CD14-positive monocyte (primary cell): ENCODE measurements around the gene HSPA12B. TPM values are rescaled to one million over a fixed set of nuclear protein-coding genes. Genes with fewer than 3 reads are reported as not detected.

Experiments used
- DNase-seq, 3 donors: peaks; one replicate each; pipeline ENCODE4 v3.0.0-alpha.2; 2011 to 2022
- H2AFZ ChIP-seq: 2 replicates; pipeline ENCODE4 v1.6.0; 2012; ENCODE audit warnings: mild to moderate bottlenecking, low read depth, low read length, inconsistent platforms; ENCODE audit not compliant: insufficient read depth, poor library complexity, severe bottlenecking
- H3K27ac ChIP-seq, 2 donors: 1 replicate in 1 of 2; 2 replicates in 1 of 2; pipeline ENCODE4 v1.5.1; 2012 to 2013; ENCODE audit warnings: low read length in 2 of 2, control low read depth in 1 of 2, inconsistent platforms in 1 of 2, low read depth in 1 of 2, mild to moderate bottlenecking in 1 of 2
- H3K27me3 ChIP-seq, 2 donors: one replicate each; pipeline versions ENCODE4 v1.6.0 to v1.6.1; 2011 to 2013; ENCODE audit warnings: low read length in 2 of 2; ENCODE audit not compliant: control insufficient read depth in 2 of 2, insufficient read depth in 2 of 2
- H3K36me3 ChIP-seq, 2 donors: replicated peaks in 1 of 2; 1 replicate in 1 of 2; 2 replicates in 1 of 2; pipeline versions ENCODE4 v1.5.1 to v1.6.1; 2012 to 2013; ENCODE audit warnings: low read length in 2 of 2, control low read depth in 1 of 2, inconsistent platforms in 1 of 2, mild to moderate bottlenecking in 1 of 2; ENCODE audit not compliant: insufficient read depth in 2 of 2, control insufficient read depth in 1 of 2
- H3K4me1 ChIP-seq, 2 donors: 1 replicate in 1 of 2; 2 replicates in 1 of 2; pipeline versions ENCODE4 v1.5.1 to v1.6.1; 2012 to 2013; ENCODE audit warnings: low read length in 2 of 2, control low read depth in 1 of 2, inconsistent platforms in 1 of 2, mild to moderate bottlenecking in 1 of 2, moderate library complexity in 1 of 2; ENCODE audit not compliant: insufficient read depth in 2 of 2, control insufficient read depth in 1 of 2
- H3K4me2 ChIP-seq: replicated peaks from 2 replicates; pipeline ENCODE3; 2012; ENCODE audit warnings: low read length, moderate library complexity, mild to moderate bottlenecking; ENCODE audit not compliant: poor library complexity, severe bottlenecking; ENCODE audit errors: extremely low read depth
- H3K4me3 ChIP-seq, 3 experiments: fragments of 200-600 bp in 1 of 3; sonication (generic) in 1 of 3; replicated peaks in 1 of 3; 1 replicate in 2 of 3; 2 replicates in 1 of 3; pipeline ENCODE4 v1.5.1; 2011 to 2013; ENCODE audit warnings: low read length in 3 of 3, mild to moderate bottlenecking in 3 of 3, control low read depth in 2 of 3, low read depth in 2 of 3, inconsistent platforms in 1 of 3, moderate library complexity in 1 of 3
- H3K79me2 ChIP-seq: 2 replicates; pipeline ENCODE4 v1.6.0; 2012; ENCODE audit warnings: mild to moderate bottlenecking, control low read depth, inconsistent platforms, low read length, moderate library complexity; ENCODE audit not compliant: insufficient read depth
- H3K9ac ChIP-seq: 2 replicates; pipeline ENCODE4 v1.6.0; 2017; ENCODE audit warnings: low read length, mild to moderate bottlenecking; ENCODE audit not compliant: insufficient read depth, poor library complexity, severe bottlenecking
- H3K9me3 ChIP-seq, 2 donors: replicated peaks in 1 of 2; 1 replicate in 1 of 2; 2 replicates in 1 of 2; pipeline versions ENCODE4 v1.5.1 to v1.6.1; 2012 to 2013; ENCODE audit warnings: low read length in 2 of 2, control low read depth in 1 of 2; ENCODE audit not compliant: control insufficient read depth in 1 of 2, insufficient read depth in 1 of 2
- H4K20me1 ChIP-seq: 2 replicates; pipeline ENCODE4 v1.6.0; 2012; ENCODE audit warnings: mild to moderate bottlenecking, low read length, control low read depth, moderate library complexity; ENCODE audit not compliant: insufficient read depth
- H3K27ac Mint-ChIP-seq, 7 donors: one replicate each; pipeline ENCODE4 v1.8.0; 2020; ENCODE audit warnings: mild to moderate bottlenecking in 7 of 7, mixed read lengths in 7 of 7, moderate library complexity in 6 of 7, inconsistent platforms in 2 of 7
- H3K27me3 Mint-ChIP-seq, 3 donors: one replicate each; pipeline ENCODE4 v1.8.0; 2021 to 2022; ENCODE audit warnings: low read depth in 3 of 3, mild to moderate bottlenecking in 3 of 3, mixed read lengths in 3 of 3, moderate library complexity in 3 of 3, inconsistent platforms in 1 of 3
- H3K36me3 Mint-ChIP-seq, 2 donors: one replicate each; pipeline ENCODE4 v1.8.0; 2020; ENCODE audit warnings: mixed read lengths in 2 of 2, inconsistent platforms in 1 of 2, mild to moderate bottlenecking in 1 of 2
- H3K4me1 Mint-ChIP-seq: one replicate; pipeline ENCODE4 v1.8.0; 2020; ENCODE audit warnings: mild to moderate bottlenecking, mixed read lengths
- H3K4me3 Mint-ChIP-seq, 2 donors: one replicate each; pipeline ENCODE4 v1.8.0; 2020; ENCODE audit warnings: mild to moderate bottlenecking in 2 of 2, mixed read lengths in 2 of 2, moderate library complexity in 1 of 2
- H3K9me3 Mint-ChIP-seq, 7 donors: one replicate each; pipeline ENCODE4 v1.8.0; 2020 to 2022; ENCODE audit warnings: mixed read lengths in 7 of 7, mild to moderate bottlenecking in 6 of 7, moderate library complexity in 6 of 7, inconsistent platforms in 2 of 7
- WGBS: methylation state at CpG from one replicate; pipeline ENCODE4 v1.1.5; 2013; ENCODE audit warnings: missing lambda C conversion rate; ENCODE audit not compliant: insufficient coverage; 5-methylcytosine and 5-hydroxymethylcytosine counted together
- intact Hi-C, 2 donors: fragments of 100-400 bp; cut with micrococcal nuclease; formaldehyde crosslinking; loops; one replicate each; pipeline versions ENCODE4 v1.15.0 to v1.15.1; 2023
- polyA plus RNA-seq, 3 donors: library from polyadenylated mRNA; depleted of rRNA in 1 of 3; unstranded in 2 of 3; stranded (reverse) in 1 of 3; fragments of 300-500 nt in 2 of 3; fragments of >200 nt in 1 of 3; fragmentation: Illumina TruSeq in 2 of 3; gene quantifications; 1 replicate in 2 of 3; 2 replicates in 1 of 3; pipeline ENCODE4 v1.2.3, GENCODE V29; 2012 to 2021
- TF ChIP-seq, protein P1 (sequence below): fragments of 200-600 bp; IDR thresholded peaks from one replicate; pipeline ENCODE4 v1.8.0; 2022; ENCODE audit warnings: antibody characterized with exemption, mild to moderate bottlenecking

Gene HSPA12B
- polyA plus RNA-seq, 3 donors = not detected

DNA sequence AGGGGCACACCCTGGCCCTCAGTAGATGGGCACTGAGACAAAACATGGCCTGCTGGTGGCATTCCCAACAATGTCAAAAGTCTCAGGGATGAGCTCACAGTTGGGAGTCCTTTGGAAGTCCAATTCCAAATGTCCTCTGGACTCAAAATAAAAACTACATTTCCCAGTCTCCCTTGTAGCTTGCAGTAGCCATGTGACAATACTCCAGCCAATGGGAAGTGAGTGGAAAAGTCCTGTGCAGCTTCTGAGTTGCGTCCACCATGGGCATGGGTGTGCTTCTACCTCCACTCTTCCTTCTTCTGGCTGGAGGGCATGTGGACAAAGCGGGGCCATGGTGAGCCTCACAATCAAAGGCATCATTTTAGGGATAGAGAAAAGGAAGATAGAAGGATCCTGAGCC is 44.8 kb upstream of the HSPA12B start:
- H3K4me2 ChIP-seq = no peak overlapping the region
- no peaks in the 10 kb centered on the region for H3K36me3 Mint-ChIP-seq
- peaks cover 24 to 39% (median 26%) of the 10 kb centered on the region in 3 donors for H3K27me3 Mint-ChIP-seq
- H3K4me3 Mint-ChIP-seq = no peak overlapping the region
- H3K4me1 ChIP-seq = no peaks in the 10 kb centered on the region
- WGBS = no CpG with 5 or more reads among the region's 2 CpGs
- no peak overlapping the region for H3K4me3 ChIP-seq
- H3K27ac ChIP-seq = no peak overlapping the region
- H3K79me2 ChIP-seq = no peaks in the 10 kb centered on the region
- no peak for DNase-seq
- H4K20me1 ChIP-seq = no peaks in the 10 kb centered on the region
- H3K9me3 ChIP-seq = no peaks in the 10 kb centered on the region
- H3K9ac ChIP-seq = no peak overlapping the region
- H3K36me3 ChIP-seq = no peaks in the 10 kb centered on the region
- intact Hi-C loops = no loop called here
- H3K4me1 Mint-ChIP-seq = peaks cover 4% of the 10 kb centered on the region
- peaks cover 2 to 27% of the 10 kb centered on the region in 2 donors for H3K27me3 ChIP-seq
- TF ChIP-seq, protein P1, sequence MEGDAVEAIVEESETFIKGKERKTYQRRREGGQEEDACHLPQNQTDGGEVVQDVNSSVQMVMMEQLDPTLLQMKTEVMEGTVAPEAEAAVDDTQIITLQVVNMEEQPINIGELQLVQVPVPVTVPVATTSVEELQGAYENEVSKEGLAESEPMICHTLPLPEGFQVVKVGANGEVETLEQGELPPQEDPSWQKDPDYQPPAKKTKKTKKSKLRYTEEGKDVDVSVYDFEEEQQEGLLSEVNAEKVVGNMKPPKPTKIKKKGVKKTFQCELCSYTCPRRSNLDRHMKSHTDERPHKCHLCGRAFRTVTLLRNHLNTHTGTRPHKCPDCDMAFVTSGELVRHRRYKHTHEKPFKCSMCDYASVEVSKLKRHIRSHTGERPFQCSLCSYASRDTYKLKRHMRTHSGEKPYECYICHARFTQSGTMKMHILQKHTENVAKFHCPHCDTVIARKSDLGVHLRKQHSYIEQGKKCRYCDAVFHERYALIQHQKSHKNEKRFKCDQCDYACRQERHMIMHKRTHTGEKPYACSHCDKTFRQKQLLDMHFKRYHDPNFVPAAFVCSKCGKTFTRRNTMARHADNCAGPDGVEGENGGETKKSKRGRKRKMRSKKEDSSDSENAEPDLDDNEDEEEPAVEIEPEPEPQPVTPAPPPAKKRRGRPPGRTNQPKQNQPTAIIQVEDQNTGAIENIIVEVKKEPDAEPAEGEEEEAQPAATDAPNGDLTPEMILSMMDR = no peak
- H3K27ac Mint-ChIP-seq = no peak overlapping the region
- H2AFZ ChIP-seq = no peak overlapping the region
- H3K9me3 Mint-ChIP-seq = peaks cover 0 to 6% (median 2%) of the 10 kb centered on the region in 7 donors

DNA sequence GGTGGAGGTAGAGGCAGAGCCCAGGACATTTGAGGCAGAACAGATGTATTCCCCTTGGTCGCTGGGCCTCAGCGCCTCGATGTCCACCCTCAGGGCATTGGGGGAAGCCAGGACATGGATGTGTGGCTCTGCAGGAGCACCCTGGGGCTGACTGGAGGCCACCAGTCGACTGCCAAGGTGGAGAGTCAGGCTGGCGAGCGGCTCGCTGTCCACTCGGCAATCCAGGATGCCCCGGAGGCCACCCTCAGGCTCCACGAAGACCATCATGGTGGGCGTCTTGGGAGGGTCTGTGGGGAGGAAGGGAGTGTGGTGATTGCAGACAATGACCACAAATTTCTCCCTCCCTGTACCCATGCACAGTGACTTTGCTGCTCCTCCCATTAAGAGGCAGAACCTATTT is 42.5 kb upstream of the HSPA12B start:
- Histone ChIP-seq H3K9me3 (no peaks in the 10 kb centered on the region), H3K27me3 (peaks cover 0 to 8% of the 10 kb centered on the region in 2 donors), H4K20me1 (no peaks in the 10 kb centered on the region), H3K4me2 (no peak overlapping the region), H2AFZ (no peak overlapping the region), H3K4me1 (no peaks in the 10 kb centered on the region), H3K9ac (no peak overlapping the region), H3K79me2 (no peaks in the 10 kb centered on the region), H3K4me3 (no peak overlapping the region), H3K36me3 (no peaks in the 10 kb centered on the region), H3K27ac (no peak overlapping the region)
- intact Hi-C loops = no loop called here
- WGBS = 91% methylated on average over 3 of the region's 11 CpGs
- DNase-seq = no peak
- Mint-ChIP-seq H3K4me3 (no peak overlapping the region), H3K27me3 (peaks cover 4 to 19% (median 11%) of the 10 kb centered on the region in 3 donors), H3K27ac (no peak overlapping the region), H3K4me1 (peaks cover 4% of the 10 kb centered on the region), H3K36me3 (no peaks in the 10 kb centered on the region), H3K9me3 (peaks cover 0 to 2% (median 0%) of the 10 kb centered on the region in 7 donors)
- TF ChIP-seq, protein P1 = no peak
